Panc1 (cell line): ENCODE measurements around the gene WDR26. TPM values are rescaled to one million over a fixed set of nuclear protein-coding genes. Genes with fewer than 3 reads are reported as not detected.

Experiments used
- ATAC-seq: fragments of 200-7000 bp; cut with Tn5 transposase; 2 replicates; pipeline ENCODE4 v1.9.1; 2020; ENCODE audit warnings: mild to moderate bottlenecking, moderate library complexity
- BruUV-seq: library from RNA; stranded (reverse); fragments of 400-500 nt; replicated peaks from 2 replicates; lab custom pipeline; 2021; lab: Mats Ljungman, UMichigan
- CTCF ChIA-PET: fragments of 300-600 bp; sonication (Branson Sonifier 250); formaldehyde crosslinking; loops from one replicate; lab custom pipeline; 2022; ENCODE audit warnings: antibody characterized with exemption; lab: Charles Lee
- POLR2A ChIA-PET: fragments of 300-600 bp; sonication (Branson Sonifier 250); formaldehyde crosslinking; loops from one replicate; lab custom pipeline; 2022; ENCODE audit warnings: antibody characterized with exemption; lab: Charles Lee
- DNase-seq: peaks from one replicate; pipeline ENCODE4 v3.0.0-alpha.2; 2010; ENCODE audit warnings: low read depth, low spot score
- H3K27ac ChIP-seq: 2 replicates; pipeline ENCODE4 v1.5.1; 2011; ENCODE audit warnings: mild to moderate bottlenecking, low read length, inconsistent platforms
- H3K27me3 ChIP-seq: fragments of 200-500 bp; sonication (Bioruptor generic); 2 replicates; pipeline ENCODE4 v1.6.0; 2014; ENCODE audit warnings: low read length, inconsistent platforms; ENCODE audit not compliant: control insufficient read depth, insufficient read depth
- H3K36me3 ChIP-seq: fragments of 200-500 bp; sonication (Bioruptor generic); 2 replicates; pipeline ENCODE4 v1.5.1; 2014; ENCODE audit warnings: inconsistent platforms, mild to moderate bottlenecking, low read length, moderate library complexity; ENCODE audit not compliant: control insufficient read depth, insufficient read depth
- H3K4me1 ChIP-seq: 2 replicates; pipeline ENCODE4 v1.5.1; 2011; ENCODE audit warnings: inconsistent platforms, mild to moderate bottlenecking, low read length, moderate library complexity; ENCODE audit not compliant: control insufficient read depth, insufficient read depth
- H3K4me3 ChIP-seq, 2 experiments: 2 replicates each; pipeline ENCODE4 v1.5.1; 2011 to 2012; ENCODE audit warnings: low read depth in 2 of 2, low read length in 2 of 2, mild to moderate bottlenecking in 2 of 2, inconsistent platforms in 1 of 2, moderate library complexity in 1 of 2
- H3K9me3 ChIP-seq: fragments of 200-500 bp; sonication (Bioruptor generic); 2 replicates; pipeline ENCODE4 v1.5.1; 2014; ENCODE audit warnings: low read depth, mild to moderate bottlenecking, inconsistent platforms, low read length, moderate library complexity; ENCODE audit not compliant: control insufficient read depth, insufficient read depth
- CTCF ChIP-seq: fragments of 450-650 bp; IDR thresholded peaks from 2 replicates; pipeline ENCODE4 v1.5.1; 2017; ENCODE audit warnings: mild to moderate bottlenecking
- POLR2AphosphoS5 ChIP-seq: IDR thresholded peaks from 2 replicates; pipeline ENCODE4 v1.6.1; 2012; ENCODE audit warnings: mild to moderate bottlenecking, low read depth, low read length, moderate library complexity
- REST ChIP-seq, 2 experiments: IDR thresholded peaks; 2 replicates each; pipeline ENCODE4 v1.6.1; 2011 to 2012; ENCODE audit warnings: low read depth in 2 of 2, control low read depth in 1 of 2, low read length in 1 of 2, mild to moderate bottlenecking in 1 of 2, moderate library complexity in 1 of 2; ENCODE audit not compliant: insufficient read depth in 1 of 2
- SIN3A ChIP-seq: IDR thresholded peaks from 2 replicates; pipeline ENCODE4 v1.6.1; 2012; ENCODE audit warnings: low read depth, mild to moderate bottlenecking, low read length, moderate library complexity, borderline replicate concordance; ENCODE audit not compliant: insufficient read depth
- TCF7L2 ChIP-seq: IDR thresholded peaks from 2 replicates; pipeline ENCODE4 v1.6.1; 2011; ENCODE audit warnings: mild to moderate bottlenecking, low read depth, low read length, inconsistent platforms
- in situ Hi-C: cut with HindIII; loops from 2 replicates; pipeline ENCODE4 v1.10.0; 2016; ENCODE audit warnings: low sequenced_read_pairs, low pct_unique_long_range_greater_than_20kb
- intact Hi-C: fragments of 100-400 bp; cut with micrococcal nuclease; formaldehyde crosslinking; loops from one replicate; pipeline ENCODE4 v1.10.0; 2022; ENCODE audit not compliant: unreplicated experiment
- total RNA-seq: library from RNA; stranded (reverse); gene quantifications from one replicate; pipeline ENCODE4 v1.2.1, GENCODE V29; 2021; ENCODE audit not compliant: unreplicated experiment

The WDR26 gene
- total RNA-seq, 1 experiment from 2014 or later, result 91.3 TPM

- intact Hi-C loops, result no loop called here
These were observed 2.9 kb downstream of the WDR26 start for GRCh38 chr1:224431726-224432125.

GRCh38 chr1:224430511-224431113 is 4.0 kb downstream of the WDR26 start:
- POLR2A ChIA-PET, result interaction anchor here (0.6 kb wide), 1 partner anchor 29 kb away, joined by 9 read pairs; no protein-coding TSS in a partner anchor
- no TSS peak for BruUV-seq
- H3K9me3 ChIP-seq, result no peaks in the 10 kb centered on the region
- CTCF ChIA-PET, result no interaction called here
- H3K27ac ChIP-seq, result peak overlapping the region; percentile 87
- peak overlapping the region; percentile 31 to 92; a peak in 3 of 4 replicates for H3K4me3 ChIP-seq
- ATAC-seq (no peak), DNase-seq (no peak)
- intact Hi-C loops, result no loop called here
- no peaks in the 10 kb centered on the region for H3K27me3 ChIP-seq
- peaks cover 33% of the 10 kb centered on the region for H3K36me3 ChIP-seq
- TF ChIP-seq POLR2AphosphoS5, result no peak
- no peak for TF ChIP-seq CTCF
- TF ChIP-seq REST (IDR thresholded peaks at IDR 0.05; ENCODE audit: insufficient read depth in 1 of 2, low read depth in 2 of 2, low read length in 1 of 2), result no peak
- TF ChIP-seq TCF7L2, result no peak
- no peak for TF ChIP-seq SIN3A
- in situ Hi-C loops, result no loop called here
- peaks cover 33% of the 10 kb centered on the region for H3K4me1 ChIP-seq

More at GRCh38 chr1:224431726-224432125, 2.9 kb downstream of the WDR26 start:
- Histone ChIP-seq H3K27ac (peak overlapping the region; percentile 84), H3K36me3 (peaks cover 29% of the 10 kb centered on the region), H3K9me3 (no peaks in the 10 kb centered on the region), H3K27me3 (no peaks in the 10 kb centered on the region), H3K4me3 (peak overlapping the region; percentile 87 to 92), H3K4me1 (peaks cover 40% of the 10 kb centered on the region)
- ChIA-PET POLR2A (no interaction called here), CTCF (interaction anchor here (1.3 kb wide), 1 partner anchor 491 kb away, joined by 3 read pairs; no protein-coding TSS in a partner anchor)
- DNase-seq (no peak), ATAC-seq (no peak)
- BruUV-seq, result no TSS peak
- TF ChIP-seq CTCF (no peak), TCF7L2 (no peak), POLR2AphosphoS5 (no peak), SIN3A (no peak), REST (IDR thresholded peaks at IDR 0.05; ENCODE audit: insufficient read depth in 1 of 2, low read depth in 2 of 2, low read length in 1 of 2) (no peak)
- in situ Hi-C loops, result no loop called here
